Smooth muscle cell (in vitro differentiated cells): ENCODE data around the gene OR4L1. TPM values are rescaled to one million over a fixed set of nuclear protein-coding genes. Genes with fewer than 3 reads are reported as not detected.

ENCODE experiments used
- DNase-seq: peaks from one replicate; lab custom pipeline; 2025; ENCODE audit not compliant: unreplicated experiment; lab: John Stamatoyannopoulos, UW
- H2AFZ ChIP-seq: fragments of 200-600 bp; sonication (generic); 2 replicates; pipeline ENCODE4 v1.6.0; 2016; ENCODE audit warnings: antibody characterized with exemption, low read depth, mild to moderate bottlenecking
- H3F3A ChIP-seq: fragments of 200-600 bp; sonication (generic); 2 replicates; pipeline ENCODE4 v1.6.0; 2017; ENCODE audit warnings: antibody characterized with exemption, low read depth
- H3K27ac ChIP-seq: fragments of 200-600 bp; sonication (generic); 2 replicates; pipeline ENCODE4 v1.5.1; 2016; ENCODE audit warnings: low read depth, mild to moderate bottlenecking
- H3K27me3 ChIP-seq: fragments of 200-600 bp; sonication (generic); 2 replicates; pipeline ENCODE4 v1.6.1; 2016; ENCODE audit warnings: low read depth, mild to moderate bottlenecking
- H3K36me3 ChIP-seq: fragments of 200-600 bp; sonication (generic); 2 replicates; pipeline ENCODE4 v1.5.1; 2016; ENCODE audit warnings: low read depth
- H3K4me1 ChIP-seq: fragments of 200-600 bp; sonication (generic); 2 replicates; pipeline ENCODE4 v1.5.1; 2016; ENCODE audit warnings: low read depth
- H3K4me2 ChIP-seq: fragments of 200-600 bp; sonication (generic); 2 replicates; pipeline ENCODE4 v1.6.0; 2016; ENCODE audit warnings: mild to moderate bottlenecking
- H3K4me3 ChIP-seq: fragments of 200-600 bp; sonication (generic); 2 replicates; pipeline ENCODE4 v1.5.1; 2016; ENCODE audit warnings: mild to moderate bottlenecking
- H3K79me2 ChIP-seq: fragments of 200-600 bp; sonication (generic); 2 replicates; pipeline ENCODE4 v1.6.0; 2016; ENCODE audit warnings: low read depth, mild to moderate bottlenecking
- H3K9ac ChIP-seq: fragments of 200-600 bp; sonication (generic); 2 replicates; pipeline ENCODE4 v1.6.0; 2016; ENCODE audit warnings: low read depth
- H3K9me3 ChIP-seq: fragments of 200-600 bp; sonication (generic); replicated peaks from 2 replicates; pipeline ENCODE4 v1.5.1; 2016; ENCODE audit warnings: low read depth
- H4K20me1 ChIP-seq: fragments of 200-600 bp; sonication (generic); 2 replicates; pipeline ENCODE4 v1.6.0; 2016; ENCODE audit warnings: low read depth
- WGBS: methylation state at CpG from one replicate; pipeline ENCODE4 v1.1.7; 2016; ENCODE audit warnings: low lambda C conversion rate; 5-methylcytosine and 5-hydroxymethylcytosine counted together
- polyA plus RNA-seq: library from polyadenylated mRNA; unstranded; fragments of >200 nt; fragmentation: Nextera tagmentation; extraction: Ambion mirVana; gene quantifications from 2 replicates; pipeline ENCODE4 v1.2.1, GENCODE V29; 2016
- total RNA-seq: library from RNA; depleted of rRNA; stranded (reverse); fragments of >200 nt; gene quantifications from 2 replicates; pipeline ENCODE4 v1.2.3, GENCODE V29; 2014
- TF ChIP-seq, protein P1 (sequence below): fragments of 200-600 bp; sonication (generic); IDR thresholded peaks from 2 replicates; pipeline ENCODE4 v1.5.1; 2017; ENCODE audit warnings: borderline replicate concordance, mild to moderate bottlenecking, antibody characterized with exemption; ENCODE audit not compliant: insufficient read depth, poor library complexity, severe bottlenecking

The OR4L1 gene, protein sequence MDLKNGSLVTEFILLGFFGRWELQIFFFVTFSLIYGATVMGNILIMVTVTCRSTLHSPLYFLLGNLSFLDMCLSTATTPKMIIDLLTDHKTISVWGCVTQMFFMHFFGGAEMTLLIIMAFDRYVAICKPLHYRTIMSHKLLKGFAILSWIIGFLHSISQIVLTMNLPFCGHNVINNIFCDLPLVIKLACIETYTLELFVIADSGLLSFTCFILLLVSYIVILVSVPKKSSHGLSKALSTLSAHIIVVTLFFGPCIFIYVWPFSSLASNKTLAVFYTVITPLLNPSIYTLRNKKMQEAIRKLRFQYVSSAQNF
- not detected in 2 replicates for total RNA-seq
- not detected in 2 replicates for polyA plus RNA-seq

DNA sequence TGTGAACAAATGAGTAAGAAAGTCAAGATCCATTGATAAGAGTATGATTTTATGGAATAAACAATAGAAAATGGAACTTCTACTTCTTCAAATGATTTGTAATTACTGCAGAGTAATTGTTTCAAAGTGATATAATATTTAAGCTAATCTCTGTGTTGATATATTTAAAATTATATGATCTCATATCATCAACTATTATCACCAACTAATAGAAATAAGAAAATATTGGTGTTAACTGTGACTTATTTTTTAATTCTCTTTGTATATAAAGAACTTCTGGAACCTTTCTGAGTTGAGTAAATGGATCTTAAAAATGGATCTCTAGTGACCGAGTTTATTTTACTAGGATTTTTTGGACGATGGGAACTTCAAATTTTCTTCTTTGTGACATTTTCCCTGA, at the start of gene OR4L1:
Gene OR4L1, plus strand, starts transcription at position 301 of the 400 bp plus-strand sequence. Its CDS starts 0 bp downstream, at position 301.
- Histone ChIP-seq H3K27me3 (no peaks in the 10 kb centered on the region), H4K20me1 (no peaks in the 10 kb centered on the region), H3K4me3 (no peak within 1 kb of the TSS), H3K9me3 (no peaks in the 10 kb centered on the region), H2AFZ (no peak within 1 kb of the TSS), H3K4me1 (no peaks in the 10 kb centered on the region), H3K79me2 (no peaks in the 10 kb centered on the region), H3K9ac (no peak within 1 kb of the TSS), H3K4me2 (no peak within 1 kb of the TSS), H3F3A (no peaks in the 10 kb centered on the region), H3K36me3 (no peaks in the 10 kb centered on the region), H3K27ac (no peak within 1 kb of the TSS)
- no peak for DNase-seq
- TF ChIP-seq, protein P1, sequence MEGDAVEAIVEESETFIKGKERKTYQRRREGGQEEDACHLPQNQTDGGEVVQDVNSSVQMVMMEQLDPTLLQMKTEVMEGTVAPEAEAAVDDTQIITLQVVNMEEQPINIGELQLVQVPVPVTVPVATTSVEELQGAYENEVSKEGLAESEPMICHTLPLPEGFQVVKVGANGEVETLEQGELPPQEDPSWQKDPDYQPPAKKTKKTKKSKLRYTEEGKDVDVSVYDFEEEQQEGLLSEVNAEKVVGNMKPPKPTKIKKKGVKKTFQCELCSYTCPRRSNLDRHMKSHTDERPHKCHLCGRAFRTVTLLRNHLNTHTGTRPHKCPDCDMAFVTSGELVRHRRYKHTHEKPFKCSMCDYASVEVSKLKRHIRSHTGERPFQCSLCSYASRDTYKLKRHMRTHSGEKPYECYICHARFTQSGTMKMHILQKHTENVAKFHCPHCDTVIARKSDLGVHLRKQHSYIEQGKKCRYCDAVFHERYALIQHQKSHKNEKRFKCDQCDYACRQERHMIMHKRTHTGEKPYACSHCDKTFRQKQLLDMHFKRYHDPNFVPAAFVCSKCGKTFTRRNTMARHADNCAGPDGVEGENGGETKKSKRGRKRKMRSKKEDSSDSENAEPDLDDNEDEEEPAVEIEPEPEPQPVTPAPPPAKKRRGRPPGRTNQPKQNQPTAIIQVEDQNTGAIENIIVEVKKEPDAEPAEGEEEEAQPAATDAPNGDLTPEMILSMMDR: no peak
- 61% methylated on average over 2 of the region's 2 CpGs for WGBS

DNA sequence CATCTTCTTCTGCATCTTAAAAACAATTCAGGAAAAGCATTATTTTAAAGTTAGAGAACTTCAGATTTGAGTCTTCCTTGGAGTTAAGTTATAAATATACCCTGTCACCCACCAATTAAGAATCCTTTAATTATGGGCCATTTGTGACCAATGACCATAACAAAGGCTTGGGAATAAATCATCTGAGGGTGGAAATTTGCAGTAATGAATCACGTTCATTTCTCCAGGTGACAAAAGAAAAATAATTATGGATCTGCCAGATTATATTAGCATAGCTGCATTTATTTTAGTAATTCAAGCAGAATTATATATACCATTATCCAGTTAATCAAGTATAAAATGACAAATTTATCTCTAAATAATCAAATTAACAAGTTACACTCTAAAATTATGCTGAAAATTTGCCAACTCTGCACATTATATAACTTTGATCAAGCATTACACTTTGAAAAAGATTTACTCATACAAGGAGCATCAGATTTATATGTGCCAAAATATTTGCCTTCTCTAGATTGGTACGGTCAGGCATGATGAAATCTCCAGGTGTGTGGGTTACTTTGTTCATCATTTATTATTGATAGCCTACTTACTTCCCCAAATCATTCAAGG, 40.5 kb upstream of the OR4L1 start, which contains the start of gene OR4K14:
Gene OR4K14, minus strand, starts transcription at position 51 of the 609 bp plus-strand sequence. CDS start 4,114 bp downstream, outside the sequence.
- 63% methylated on average over 2 of the region's 2 CpGs for WGBS
- Histone ChIP-seq H3K4me2 (no peak within 1 kb of the TSS), H3K27ac (no peak within 1 kb of the TSS), H3K4me3 (no peak within 1 kb of the TSS), H4K20me1 (no peaks in the 10 kb centered on the region), H2AFZ (no peak within 1 kb of the TSS), H3K36me3 (no peaks in the 10 kb centered on the region), H3K27me3 (no peaks in the 10 kb centered on the region), H3F3A (no peaks in the 10 kb centered on the region), H3K9ac (no peak within 1 kb of the TSS), H3K79me2 (no peaks in the 10 kb centered on the region), H3K9me3 (no peaks in the 10 kb centered on the region), H3K4me1 (no peaks in the 10 kb centered on the region)
- no peak for DNase-seq
- TF ChIP-seq, protein P1: no peak

DNA sequence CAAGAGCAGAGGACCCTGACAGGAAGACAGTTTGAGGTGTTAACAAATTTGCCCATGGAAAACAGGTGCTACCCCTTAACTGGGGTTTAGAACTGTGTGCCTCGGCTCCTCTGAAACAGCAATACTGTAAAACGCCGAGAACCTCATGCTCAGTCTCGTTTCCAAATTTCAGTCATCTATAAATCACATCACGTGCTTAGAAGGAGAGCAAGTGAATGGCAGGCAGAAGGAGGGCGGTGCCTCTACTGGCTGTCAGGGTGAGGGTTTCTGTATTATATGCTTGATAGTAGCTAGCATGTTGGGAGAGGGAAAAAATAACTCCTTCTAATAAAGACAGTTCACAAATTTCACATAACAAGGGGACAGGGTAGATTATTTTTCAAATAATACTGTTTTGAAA, 28.8 kb upstream of the OR4L1 start:
- no peak overlapping the region for H3K9ac ChIP-seq
- 75% methylated on average over 6 of the region's 6 CpGs for WGBS
- no peak overlapping the region for H3K27ac ChIP-seq
- no peaks in the 10 kb centered on the region for H3F3A ChIP-seq
- H4K20me1 ChIP-seq: no peaks in the 10 kb centered on the region
- DNase-seq: no peak
- no peaks in the 10 kb centered on the region for H3K79me2 ChIP-seq
- peaks cover 4% of the 10 kb centered on the region for H3K9me3 ChIP-seq
- TF ChIP-seq, protein P1: no peak
- no peaks in the 10 kb centered on the region for H3K27me3 ChIP-seq
- no peaks in the 10 kb centered on the region for H3K4me1 ChIP-seq
- H3K4me2 ChIP-seq: no peak overlapping the region
- no peak overlapping the region for H3K4me3 ChIP-seq
- no peak overlapping the region for H2AFZ ChIP-seq
- no peaks in the 10 kb centered on the region for H3K36me3 ChIP-seq
